Caki2 (cell line): ENCODE data around the gene TMPRSS12. TPM values are rescaled to one million over a fixed set of nuclear protein-coding genes. Genes with fewer than 3 reads are reported as not detected.
"Not testable (repeated sequence)": the region's sequence is repeated elsewhere in the genome, so short reads cannot be mapped to it uniquely, and the experiment has no call there.

ENCODE experiments used
- DNase-seq: peaks from one replicate; pipeline ENCODE4 v3.0.0-alpha.2; 2015; ENCODE audit warnings: low read depth
- in situ Hi-C: cut with HindIII; loops from 2 replicates; pipeline ENCODE4 v1.10.0; 2016; ENCODE audit warnings: low sequenced_read_pairs, low pct_unique_long_range_greater_than_20kb, mixed read lengths
- total RNA-seq: library from RNA; depleted of rRNA; stranded (reverse); fragments of >200 nt; shearing (Covaris generic); gene quantifications from 2 replicates; pipeline ENCODE4 v1.2.3, GENCODE V29; 2014; ENCODE audit warnings: low replicate concordance

Gene TMPRSS12
- total RNA-seq, 1 experiment from 2014 or later, result not detected

GRCh38 chr12:50922820-50923219 is 80.1 kb downstream of the TMPRSS12 start:
- in situ Hi-C loops, result no loop called here
- DNase-seq, result no peak

GRCh38 chr12:50923361-50924130 is 80.8 kb downstream of the TMPRSS12 start:
- in situ Hi-C loops, result no loop called here
- no peak for DNase-seq

GRCh38 chr12:50924131-50924438 is 81.4 kb downstream of the TMPRSS12 start:
- in situ Hi-C loops, result no loop called here
- no peak for DNase-seq

GRCh38 chr12:50924439-50925341 is 82.0 kb downstream of the TMPRSS12 start:
- in situ Hi-C loops, result no loop called here
- DNase-seq, result peak; percentile 89

GRCh38 chr12:50925342-50925651 is 82.6 kb downstream of the TMPRSS12 start:
- no peak for DNase-seq

GRCh38 chr12:50925920-50926319 is 83.2 kb downstream of the TMPRSS12 start:
- no peak for DNase-seq
- in situ Hi-C loops, result no loop called here

More at GRCh38 chr12:50925342-50925651, 82.6 kb downstream of the TMPRSS12 start:
- in situ Hi-C loops, result no loop called here

- in situ Hi-C loops, result no loop called here
- DNase-seq, result no peak
Observed at GRCh38 chr12:50926415-50926814, 83.7 kb downstream of the TMPRSS12 start.

GRCh38 chr12:50926932-50927331 is 84.2 kb downstream of the TMPRSS12 start:
- DNase-seq, in situ Hi-C loops: not testable (repeated sequence)

- DNase-seq, result no peak
- in situ Hi-C loops, result no loop called here
Observed at GRCh38 chr12:50927356-50927755, 84.6 kb downstream of the TMPRSS12 start.

GRCh38 chr12:50927766-50928224 is 85.1 kb downstream of the TMPRSS12 start:
- DNase-seq, result no peak
- in situ Hi-C loops, result no loop called here

- DNase-seq, result no peak
- in situ Hi-C loops, result no loop called here
Observed at GRCh38 chr12:50928392-50928791, 85.7 kb downstream of the TMPRSS12 start.

GRCh38 chr12:50929831-50930230 is 87.1 kb downstream of the TMPRSS12 start:
- in situ Hi-C loops, result no loop called here
- no peak for DNase-seq

- in situ Hi-C loops, DNase-seq: not testable (repeated sequence)
Observed at GRCh38 chr12:50930477-50930876, 87.8 kb downstream of the TMPRSS12 start.

- DNase-seq, result no peak
- in situ Hi-C loops, result no loop called here
Observed at GRCh38 chr12:50932787-50933280, 90.1 kb downstream of the TMPRSS12 start.

GRCh38 chr12:50933459-50934124 is 90.9 kb downstream of the TMPRSS12 start:
- in situ Hi-C loops, result no loop called here
- peak; percentile 33 for DNase-seq

GRCh38 chr12:50934371-50934851 is 91.7 kb downstream of the TMPRSS12 start:
- DNase-seq, result no peak
- in situ Hi-C loops, result no loop called here

GRCh38 chr12:50934981-50935807 is 92.5 kb downstream of the TMPRSS12 start:
- DNase-seq, result no peak
- in situ Hi-C loops, result no loop called here
